K562 (cell line): ENCODE results near the gene DPH5. TPM values are rescaled to one million over a fixed set of nuclear protein-coding genes. Genes with fewer than 3 reads are reported as not detected.

Experiments
- CBFA2T3 ChIP-seq: fragments of 450-650 bp; IDR thresholded peaks from 2 replicates; pipeline ENCODE4 v1.6.1; 2017
- CBX1 ChIP-seq: sonication (generic); IDR thresholded peaks from 2 replicates; pipeline ENCODE4 v1.6.1; 2016; ENCODE audit warnings: antibody characterized with exemption, low read depth, mild to moderate bottlenecking
- CBX8 ChIP-seq: fragments of 200-600 bp; sonication (generic); IDR thresholded peaks from 2 replicates; pipeline ENCODE4 v1.6.1; 2012; ENCODE audit warnings: borderline replicate concordance, mixed run types, low read depth, mild to moderate bottlenecking, moderate library complexity, mixed read lengths, low read length, control low read depth, inconsistent platforms; ENCODE audit not compliant: poor library complexity, severe bottlenecking; ENCODE audit errors: extremely low read depth
- HOMEZ ChIP-seq: fragments of 250-450 bp; sonication (Bioruptor Pico); IDR thresholded peaks from 2 replicates; pipeline ENCODE4 v1.4.0; 2020; ENCODE audit warnings: mild to moderate bottlenecking, moderate library complexity
- ILF3 ChIP-seq: fragments of 450-650 bp; IDR thresholded peaks from 2 replicates; pipeline ENCODE4 v1.6.1; 2018; ENCODE audit warnings: antibody characterized with exemption, mild to moderate bottlenecking, moderate library complexity, borderline replicate concordance
- MAFK ChIP-seq: IDR thresholded peaks from 2 replicates; pipeline ENCODE4 v1.6.1; 2011; ENCODE audit warnings: low read length, improper control_type of control experiment
- MAZ ChIP-seq, 2 experiments: fragments of 450-650 bp in 1 of 2; sonication (generic) in 1 of 2; formaldehyde crosslinking; IDR thresholded peaks in 1 of 2; conservative IDR thresholded peaks in 1 of 2; 2 replicates each; pipeline versions ENCODE4 v1.4.0 to v1.5.0; 2020; ENCODE audit warnings: mild to moderate bottlenecking in 1 of 2, missing genetic modification reagents in 1 of 2
- MXI1 ChIP-seq: IDR thresholded peaks from 2 replicates; pipeline ENCODE4 v1.6.1; 2011; ENCODE audit warnings: low read depth, mild to moderate bottlenecking, improper control_type of control experiment, low read length
- NR0B1 ChIP-seq: fragments of 450-650 bp; IDR thresholded peaks from one replicate; pipeline ENCODE4 v1.6.1; 2018; ENCODE audit warnings: mild to moderate bottlenecking, moderate library complexity; ENCODE audit not compliant: partially characterized antibody
- SNRNP70 ChIP-seq: fragments of 200-400 bp; formaldehyde crosslinking; optimal IDR thresholded peaks from 2 replicates; pipeline ENCODE3; 2017; ENCODE audit warnings: low read depth, low read length
- ZBTB40 ChIP-seq, 2 experiments: fragments of 450-650 bp in 1 of 2; sonication (generic) in 1 of 2; formaldehyde crosslinking in 1 of 2; IDR thresholded peaks; 2 replicates each; pipeline versions ENCODE4 v1.7.1 to v1.9.0; 2016 to 2022; ENCODE audit warnings: inconsistent platforms in 1 of 2, mild to moderate bottlenecking in 1 of 2, missing genetic modification reagents in 1 of 2
- ZNF395 ChIP-seq: fragments of 200-800 bp; sonication (Bioruptor generic); IDR thresholded peaks from 2 replicates; pipeline ENCODE4 v1.6.1; 2017; ENCODE audit warnings: missing genetic modification characterization, missing compliant biosample characterization
- polyA plus RNA-seq, 8 experiments: library from polyadenylated mRNA; depleted of rRNA in 4 of 8; stranded (reverse) in 5 of 8; unstranded in 3 of 8; fragments of >200 nt; fragmentation: Nextera tagmentation in 2 of 8; fragmentation: Illumina TruSeq in 1 of 8; extraction: Ambion mirVana in 2 of 8; extraction: Trizol in 1 of 8; gene quantifications; 2 replicates each; pipeline versions ENCODE4 v1.2.1 to v1.2.3, GENCODE V29; 2011 to 2014; ENCODE audit warnings: inconsistent platforms in 1 of 8, missing spikeins in 1 of 8
- total RNA-seq, 7 experiments: library from RNA; depleted of rRNA in 6 of 7; stranded (reverse); fragments of >200 nt in 6 of 7; fragmentation: Illumina TruSeq in 2 of 7; extraction: Trizol in 2 of 7; gene quantifications; 2 replicates each; pipeline versions ENCODE4 v1.2.1 to v1.2.3, GENCODE V29; 2011 to 2021; ENCODE audit warnings: low replicate concordance in 1 of 7

DPH5 gene
- total and polyA plus RNA-seq, 9 of the 15 experiments (the other 6 are each of a cell fraction or from before 2014, with no cell fraction given), result 37.6 to 159 (median 89.7) TPM

- TF ChIP-seq ZBTB40 (IDR thresholded peaks at IDR 0.05), result no peak
- no peak for TF ChIP-seq ZBTB40 (CRISPR knock-in tag; IDR thresholded peaks at IDR 0.05)
- TF ChIP-seq ILF3, result no peak
- peak; percentile 12; the same call in 1 of the 2 replicates for TF ChIP-seq CBFA2T3
- TF ChIP-seq NR0B1, result no peak
- no peak for TF ChIP-seq SNRNP70
- no peak for TF ChIP-seq HOMEZ (CRISPR knock-in tag)
- TF ChIP-seq ZNF395 (CRISPR knock-in tag), result 0 out of 2 replicates have a peak, but pooled peaks have one; percentile 9
- peak; percentile 56; the same call in 1 of the 2 replicates for TF ChIP-seq MAFK
- TF ChIP-seq CBX8, result no peak
- TF ChIP-seq CBX1, result no peak
- TF ChIP-seq MAZ (CRISPR knock-in tag; conservative IDR thresholded peaks at IDR 0.05 in 1 of 2, IDR thresholded peaks at IDR 0.05 in 1 of 2), result no peak
- TF ChIP-seq MXI1, result no peak
Observed at GRCh38 chr1:101000131-101000873, 25.3 kb downstream of the DPH5 start (continued).
